Endothelial cell of umbilical vein (primary cell): ENCODE results near the gene SLC15A3. TPM values are rescaled to one million over a fixed set of nuclear protein-coding genes. Genes with fewer than 3 reads are reported as not detected.

Experiments
- BruUV-seq: library from RNA; stranded (reverse); fragments of 400-500 nt; replicated peaks from 2 replicates; lab custom pipeline; 2021; lab: Mats Ljungman, UMichigan
- CTCF ChIA-PET: fragments of 300-600, 350-600 bp; sonication (Branson Sonifier 250); formaldehyde crosslinking; loops from one replicate; lab custom pipeline; 2021; ENCODE audit warnings: antibody characterized with exemption, inconsistent platforms; lab: Charles Lee
- POLR2A ChIA-PET: fragments of 300-600, 350-600 bp; sonication (Branson Sonifier 250); formaldehyde crosslinking; loops from one replicate; lab custom pipeline; 2021; ENCODE audit warnings: antibody characterized with exemption, inconsistent platforms; lab: Charles Lee
- DNase-seq: peaks from one replicate; pipeline ENCODE4 v3.0.0-alpha.2; 2011; ENCODE audit warnings: low read depth, low spot score
- FAIRE-seq: peaks from 2 replicates; lab custom pipeline; 2011; peaks lifted over from hg19 to GRCh38; lab: Jason Lieb, UNC
- H2AFZ ChIP-seq: 2 replicates; pipeline ENCODE4 v1.6.0; 2012; ENCODE audit warnings: low read depth, low read length, control low read depth, inconsistent platforms
- H3K27ac ChIP-seq: 2 replicates; pipeline ENCODE4 v1.5.1; 2011; ENCODE audit warnings: low read depth, mild to moderate bottlenecking, control low read depth, low read length, moderate library complexity; ENCODE audit not compliant: insufficient read depth
- H3K27me3 ChIP-seq, 2 experiments: 2 replicates each; pipeline versions ENCODE4 v1.6.0 to v1.6.1; 2011; ENCODE audit warnings: low read length in 2 of 2, mixed read lengths in 1 of 2; ENCODE audit not compliant: control insufficient read depth in 2 of 2, insufficient read depth in 2 of 2
- H3K36me3 ChIP-seq, 2 experiments: 2 replicates in 1 of 2; 3 replicates in 1 of 2; pipeline ENCODE4 v1.5.1; 2011; ENCODE audit warnings: low read length in 2 of 2, mild to moderate bottlenecking in 1 of 2, moderate library complexity in 1 of 2; ENCODE audit not compliant: control insufficient read depth in 2 of 2, insufficient read depth in 2 of 2; ENCODE audit errors: extremely low read depth in 1 of 2
- H3K4me1 ChIP-seq: 3 replicates; pipeline ENCODE4 v1.5.1; 2011; ENCODE audit warnings: mild to moderate bottlenecking, low read length; ENCODE audit not compliant: control insufficient read depth, insufficient read depth; ENCODE audit errors: extremely low read depth
- H3K4me2 ChIP-seq: 2 replicates; pipeline ENCODE4 v1.6.1; 2011; ENCODE audit warnings: low read length, control low read depth, mixed read lengths; ENCODE audit not compliant: insufficient read depth
- H3K4me3 ChIP-seq, 3 experiments: fragments of 200-600 bp in 1 of 3; sonication (generic), shearing (Covaris generic) in 1 of 3; replicated peaks in 1 of 3; 2 replicates each; pipeline ENCODE4 v1.5.1; 2011 to 2016; ENCODE audit warnings: control low read depth in 3 of 3, low read length in 3 of 3, mild to moderate bottlenecking in 2 of 3, inconsistent platforms in 1 of 3, low read depth in 1 of 3, moderate library complexity in 1 of 3; ENCODE audit not compliant: insufficient read depth in 1 of 3
- H3K79me2 ChIP-seq: 2 replicates; pipeline ENCODE4 v1.6.0; 2012; ENCODE audit warnings: low read length, inconsistent platforms; ENCODE audit not compliant: control insufficient read depth, insufficient read depth
- H3K9ac ChIP-seq: replicated peaks from 2 replicates; pipeline ENCODE3; 2011; ENCODE audit warnings: low read length, control low read depth; ENCODE audit not compliant: insufficient read depth; ENCODE audit errors: extremely low read depth
- H3K9me1 ChIP-seq: replicated peaks from 3 replicates; pipeline ENCODE4 v1.6.0; 2011; ENCODE audit warnings: mild to moderate bottlenecking, low read length; ENCODE audit not compliant: control insufficient read depth, insufficient read depth; ENCODE audit errors: extremely low read depth
- H3K9me3 ChIP-seq: replicated peaks from 2 replicates; pipeline ENCODE4 v1.5.1; 2012; ENCODE audit warnings: low read length, inconsistent platforms; ENCODE audit not compliant: control insufficient read depth, insufficient read depth
- H4K20me1 ChIP-seq: replicated peaks from 2 replicates; pipeline ENCODE3; 2011; ENCODE audit warnings: mild to moderate bottlenecking, low read length; ENCODE audit not compliant: control insufficient read depth, insufficient read depth; ENCODE audit errors: extremely low read depth
- EZH2 ChIP-seq: IDR thresholded peaks from 2 replicates; pipeline ENCODE4 v1.6.1; 2012; ENCODE audit warnings: borderline replicate concordance, low read depth, mild to moderate bottlenecking, moderate library complexity, low read length, inconsistent platforms; ENCODE audit not compliant: severe bottlenecking
- FOS ChIP-seq: IDR thresholded peaks from 2 replicates; pipeline ENCODE4 v1.6.1; 2011; ENCODE audit warnings: mild to moderate bottlenecking, low read length, moderate library complexity, borderline replicate concordance; ENCODE audit not compliant: insufficient read depth
- GATA2 ChIP-seq: IDR thresholded peaks from 2 replicates; pipeline ENCODE4 v1.7.0; 2011; ENCODE audit warnings: low read depth, mild to moderate bottlenecking, moderate library complexity, mixed read lengths, low read length; ENCODE audit not compliant: insufficient read length, insufficient read depth
- JUN ChIP-seq: IDR thresholded peaks from 2 replicates; pipeline ENCODE4 v1.6.1; 2011; ENCODE audit warnings: borderline replicate concordance, low read depth; ENCODE audit not compliant: insufficient read length, insufficient read depth
- MYC ChIP-seq: IDR thresholded peaks from one replicate; pipeline ENCODE4 v1.6.1; 2011; ENCODE audit warnings: mild to moderate bottlenecking, low read depth, low read length
- POLR2A ChIP-seq: IDR thresholded peaks from 2 replicates; pipeline ENCODE4 v1.6.1; 2012; ENCODE audit warnings: low read depth, mild to moderate bottlenecking, control low read depth, low read length
- POLR2AphosphoS5 ChIP-seq: IDR thresholded peaks from 2 replicates; pipeline ENCODE4 v1.6.1; 2012; ENCODE audit warnings: low read depth, mild to moderate bottlenecking, control low read depth, low read length, moderate library complexity; ENCODE audit not compliant: insufficient read depth
- dilution Hi-C: fragments of 300-500 bp; cut with MboI; formaldehyde crosslinking; loops from one replicate; pipeline ENCODE4 v1.15.0; 2019; ENCODE audit warnings: low sequenced_read_pairs; ENCODE audit not compliant: extremely low pct_ligation_motif_present
- intact Hi-C: fragments of 100-400 bp; cut with micrococcal nuclease; formaldehyde crosslinking; loops from one replicate; pipeline ENCODE4 v1.10.0; 2022
- polyA plus RNA-seq, 4 experiments: library from polyadenylated mRNA; depleted of rRNA in 3 of 4; stranded (reverse) in 3 of 4; unstranded in 1 of 4; fragments of >200 nt; gene quantifications; 2 replicates each; pipeline versions ENCODE4 v1.2.1 to v1.2.3, GENCODE V29; 2011 to 2012; ENCODE audit warnings: missing spikeins in 1 of 4
- total RNA-seq: library from RNA; stranded (reverse); gene quantifications from 2 replicates; pipeline ENCODE4 v1.2.3, GENCODE V29; 2021
- TF ChIP-seq, protein P1 (sequence below): IDR thresholded peaks from 2 replicates; pipeline ENCODE4 v1.6.1; 2011; ENCODE audit not compliant: insufficient read depth, insufficient read length
- TF ChIP-seq, protein P2 (sequence below), 2 donors: IDR thresholded peaks; 1 replicate in 1 of 2; 2 replicates in 1 of 2; pipeline ENCODE4 v1.5.1; 2011; ENCODE audit warnings: low read length in 2 of 2, mild to moderate bottlenecking in 2 of 2, moderate library complexity in 2 of 2, control low read depth in 1 of 2, inconsistent platforms in 1 of 2, low read depth in 1 of 2; ENCODE audit not compliant: insufficient read depth in 1 of 2; ENCODE audit errors: extremely low read depth in 1 of 2

SLC15A3 gene
- total and polyA plus RNA-seq, 2 donors (not counting 3 experiments of a cell fraction or from before 2014, with no cell fraction given): 3.3 to 4.4 TPM

DNA sequence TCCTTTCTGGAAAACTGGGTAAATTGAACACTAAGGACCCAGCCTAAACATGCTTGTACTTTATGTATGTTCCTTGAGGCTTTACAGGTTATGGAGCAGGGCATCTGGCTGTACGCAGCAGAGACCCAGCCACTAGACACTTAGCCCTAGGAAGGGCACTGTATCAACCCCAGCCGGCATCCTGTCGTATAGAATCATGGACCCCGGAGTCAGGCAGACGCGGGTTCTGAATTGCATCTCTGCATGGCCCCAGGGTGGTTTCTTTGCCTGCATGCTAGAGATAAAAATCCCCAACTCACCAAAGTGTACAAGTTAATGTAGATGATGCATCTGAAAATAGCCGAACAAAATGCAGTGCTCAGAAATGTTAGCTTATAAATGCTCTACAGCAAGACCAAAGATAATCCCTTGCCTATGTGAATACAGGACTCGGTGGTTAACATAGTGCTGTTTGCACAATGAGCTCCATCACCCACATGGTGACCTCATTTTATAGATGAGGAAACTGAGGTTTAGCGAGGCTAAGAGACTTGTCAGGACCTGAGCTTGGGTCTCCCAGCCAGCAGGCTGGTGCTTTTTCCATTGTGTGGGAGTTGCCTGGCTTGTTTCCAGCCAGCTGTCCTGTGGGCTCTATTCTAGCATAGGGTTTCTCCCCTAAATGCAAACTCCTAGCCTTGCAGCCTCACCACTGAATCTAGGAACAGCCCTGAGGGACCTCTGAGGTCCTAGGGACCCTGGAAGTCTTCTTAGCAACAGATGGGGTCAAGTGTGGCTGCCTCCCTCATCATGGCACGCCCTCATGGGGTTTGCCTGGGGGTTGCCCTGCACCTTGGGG lies 26.8 kb upstream of the SLC15A3 start:
- Histone ChIP-seq H2AFZ (no peak overlapping the region), H3K27me3 (peaks cover 0 to 2% of the 10 kb centered on the region in 2 experiments), H3K9me1 (no peaks in the 10 kb centered on the region), H3K9me3 (no peaks in the 10 kb centered on the region), H3K4me3 (no peak overlapping the region), H3K4me1 (no peaks in the 10 kb centered on the region), H3K36me3 (no peaks in the 10 kb centered on the region), H4K20me1 (no peaks in the 10 kb centered on the region), H3K4me2 (no peak overlapping the region), H3K27ac (no peak overlapping the region), H3K79me2 (no peaks in the 10 kb centered on the region), H3K9ac (no peak overlapping the region)
- ChIA-PET CTCF (interaction anchor here (1.1 kb wide), 1 partner anchor 9 kb away, joined by 4 read pairs; no protein-coding TSS in a partner anchor), POLR2A (no interaction called here)
- no TSS peak for BruUV-seq
- intact Hi-C loops (no loop called here), dilution Hi-C loops (no loop called here)
- TF ChIP-seq MYC (no peak), POLR2A (no peak), POLR2AphosphoS5 (no peak), GATA2 (no peak), FOS (no peak), JUN (no peak), EZH2 (no peak)
- TF ChIP-seq, protein P1, sequence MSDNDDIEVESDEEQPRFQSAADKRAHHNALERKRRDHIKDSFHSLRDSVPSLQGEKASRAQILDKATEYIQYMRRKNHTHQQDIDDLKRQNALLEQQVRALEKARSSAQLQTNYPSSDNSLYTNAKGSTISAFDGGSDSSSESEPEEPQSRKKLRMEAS: no peak
- TF ChIP-seq, protein P2, sequence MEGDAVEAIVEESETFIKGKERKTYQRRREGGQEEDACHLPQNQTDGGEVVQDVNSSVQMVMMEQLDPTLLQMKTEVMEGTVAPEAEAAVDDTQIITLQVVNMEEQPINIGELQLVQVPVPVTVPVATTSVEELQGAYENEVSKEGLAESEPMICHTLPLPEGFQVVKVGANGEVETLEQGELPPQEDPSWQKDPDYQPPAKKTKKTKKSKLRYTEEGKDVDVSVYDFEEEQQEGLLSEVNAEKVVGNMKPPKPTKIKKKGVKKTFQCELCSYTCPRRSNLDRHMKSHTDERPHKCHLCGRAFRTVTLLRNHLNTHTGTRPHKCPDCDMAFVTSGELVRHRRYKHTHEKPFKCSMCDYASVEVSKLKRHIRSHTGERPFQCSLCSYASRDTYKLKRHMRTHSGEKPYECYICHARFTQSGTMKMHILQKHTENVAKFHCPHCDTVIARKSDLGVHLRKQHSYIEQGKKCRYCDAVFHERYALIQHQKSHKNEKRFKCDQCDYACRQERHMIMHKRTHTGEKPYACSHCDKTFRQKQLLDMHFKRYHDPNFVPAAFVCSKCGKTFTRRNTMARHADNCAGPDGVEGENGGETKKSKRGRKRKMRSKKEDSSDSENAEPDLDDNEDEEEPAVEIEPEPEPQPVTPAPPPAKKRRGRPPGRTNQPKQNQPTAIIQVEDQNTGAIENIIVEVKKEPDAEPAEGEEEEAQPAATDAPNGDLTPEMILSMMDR (IDR thresholded peaks at IDR 0.05; ENCODE audit: extremely low read depth in 1 of 2, insufficient read depth in 1 of 2, low read depth in 1 of 2, low read length in 2 of 2): no peak
- DNase-seq (no peak), FAIRE-seq (no peak)
